Lower leg skin (tissue), 3 donors: Measurements from ENCODE around the gene CORIN.

Source experiments
- POLR2A ChIP-seq, 2 donors: fragments of 450-650 bp; IDR thresholded peaks; one replicate each; pipeline ENCODE4 v1.6.1; 2016 to 2017; ENCODE audit warnings: antibody characterized with exemption in 2 of 2, mild to moderate bottlenecking in 1 of 2, moderate library complexity in 1 of 2
- TF ChIP-seq, protein P1 (sequence below), 3 donors: fragments of 450-650 bp; IDR thresholded peaks; one replicate each; pipeline ENCODE4 v1.5.1; 2016; ENCODE audit warnings: antibody characterized with exemption in 3 of 3, mild to moderate bottlenecking in 3 of 3, moderate library complexity in 2 of 3

DNA sequence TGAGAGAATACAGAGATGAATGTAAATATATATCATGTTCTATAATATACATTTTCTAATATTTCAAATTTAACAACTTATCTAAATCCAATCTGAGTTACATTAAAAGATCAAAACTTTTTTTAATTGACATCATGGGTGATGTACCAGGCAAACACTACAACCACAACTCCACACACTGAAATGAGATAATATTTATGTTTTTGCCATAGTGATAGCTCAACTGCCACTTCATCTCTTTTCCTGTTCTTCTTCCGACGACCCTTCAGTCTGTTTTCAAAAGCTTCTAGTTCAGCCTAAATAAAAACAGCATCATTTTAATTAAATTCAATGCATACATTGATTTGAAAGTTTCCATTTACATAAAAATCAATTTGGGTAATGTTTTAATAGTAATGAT, 10.2 kb upstream of the CORIN start:
- TF ChIP-seq, protein P1, sequence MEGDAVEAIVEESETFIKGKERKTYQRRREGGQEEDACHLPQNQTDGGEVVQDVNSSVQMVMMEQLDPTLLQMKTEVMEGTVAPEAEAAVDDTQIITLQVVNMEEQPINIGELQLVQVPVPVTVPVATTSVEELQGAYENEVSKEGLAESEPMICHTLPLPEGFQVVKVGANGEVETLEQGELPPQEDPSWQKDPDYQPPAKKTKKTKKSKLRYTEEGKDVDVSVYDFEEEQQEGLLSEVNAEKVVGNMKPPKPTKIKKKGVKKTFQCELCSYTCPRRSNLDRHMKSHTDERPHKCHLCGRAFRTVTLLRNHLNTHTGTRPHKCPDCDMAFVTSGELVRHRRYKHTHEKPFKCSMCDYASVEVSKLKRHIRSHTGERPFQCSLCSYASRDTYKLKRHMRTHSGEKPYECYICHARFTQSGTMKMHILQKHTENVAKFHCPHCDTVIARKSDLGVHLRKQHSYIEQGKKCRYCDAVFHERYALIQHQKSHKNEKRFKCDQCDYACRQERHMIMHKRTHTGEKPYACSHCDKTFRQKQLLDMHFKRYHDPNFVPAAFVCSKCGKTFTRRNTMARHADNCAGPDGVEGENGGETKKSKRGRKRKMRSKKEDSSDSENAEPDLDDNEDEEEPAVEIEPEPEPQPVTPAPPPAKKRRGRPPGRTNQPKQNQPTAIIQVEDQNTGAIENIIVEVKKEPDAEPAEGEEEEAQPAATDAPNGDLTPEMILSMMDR (IDR thresholded peaks at IDR 0.05): no peak
- TF ChIP-seq POLR2A (IDR thresholded peaks at IDR 0.05): no peak
